GM19467 (cell line): ENCODE results near the gene SYNGR1.

Source experiments
- ATAC-seq: cut with Tn5 transposase; IDR thresholded peaks from one replicate; pipeline ENCODE4 v1.9.1; 2021; ENCODE audit warnings: mild to moderate bottlenecking, moderate library complexity; ENCODE audit not compliant: unreplicated experiment

Gene SYNGR1

GRCh38 chr22:39349967-39350726 lies at the start of gene SYNGR1:
Gene SYNGR1, plus strand, starts transcription at chr22:39349991. Its CDS starts 20 bp downstream, at chr22:39350011.
- ATAC-seq, result no peak

- no peak for ATAC-seq
Observed at GRCh38 chr22:39300186-39300830, 49.5 kb upstream of the SYNGR1 start.

- ATAC-seq, result no peak
Observed at GRCh38 chr22:39301108-39301507, 48.7 kb upstream of the SYNGR1 start.

- ATAC-seq, result no peak
Observed at GRCh38 chr22:39301926-39302325, 47.9 kb upstream of the SYNGR1 start.

GRCh38 chr22:39302431-39302960 lies 47.3 kb upstream of the SYNGR1 start:
- no peak for ATAC-seq

GRCh38 chr22:39303358-39303757 lies 46.4 kb upstream of the SYNGR1 start:
- ATAC-seq, result no peak

- ATAC-seq, result no peak
Observed at GRCh38 chr22:39303892-39304671, 45.7 kb upstream of the SYNGR1 start.

- ATAC-seq, result no peak
Observed at GRCh38 chr22:39306456-39307361, 43.1 kb upstream of the SYNGR1 start.

GRCh38 chr22:39308614-39309363 lies 41.0 kb upstream of the SYNGR1 start:
- no peak for ATAC-seq

- no peak for ATAC-seq
Observed at GRCh38 chr22:39309364-39309861, 40.4 kb upstream of the SYNGR1 start.

GRCh38 chr22:39309881-39310714 lies 39.7 kb upstream of the SYNGR1 start:
- no peak for ATAC-seq

GRCh38 chr22:39311592-39312400 lies 38.0 kb upstream of the SYNGR1 start:
- no peak for ATAC-seq

- no peak for ATAC-seq
Observed at GRCh38 chr22:39312410-39312809, 37.4 kb upstream of the SYNGR1 start.

- no peak for ATAC-seq
Observed at GRCh38 chr22:39313258-39314001, 36.4 kb upstream of the SYNGR1 start.

GRCh38 chr22:39314251-39314971 lies 35.4 kb upstream of the SYNGR1 start:
- no peak for ATAC-seq

- no peak for ATAC-seq
Observed at GRCh38 chr22:39315389-39315788, 34.4 kb upstream of the SYNGR1 start.
